ENCODE measurements around the gene ZNF549.
"Not testable (repeated sequence)": the region's sequence is repeated elsewhere in the genome, so short reads cannot be mapped to it uniquely, and the experiment has no call there.

ZNF549 gene

DNA sequence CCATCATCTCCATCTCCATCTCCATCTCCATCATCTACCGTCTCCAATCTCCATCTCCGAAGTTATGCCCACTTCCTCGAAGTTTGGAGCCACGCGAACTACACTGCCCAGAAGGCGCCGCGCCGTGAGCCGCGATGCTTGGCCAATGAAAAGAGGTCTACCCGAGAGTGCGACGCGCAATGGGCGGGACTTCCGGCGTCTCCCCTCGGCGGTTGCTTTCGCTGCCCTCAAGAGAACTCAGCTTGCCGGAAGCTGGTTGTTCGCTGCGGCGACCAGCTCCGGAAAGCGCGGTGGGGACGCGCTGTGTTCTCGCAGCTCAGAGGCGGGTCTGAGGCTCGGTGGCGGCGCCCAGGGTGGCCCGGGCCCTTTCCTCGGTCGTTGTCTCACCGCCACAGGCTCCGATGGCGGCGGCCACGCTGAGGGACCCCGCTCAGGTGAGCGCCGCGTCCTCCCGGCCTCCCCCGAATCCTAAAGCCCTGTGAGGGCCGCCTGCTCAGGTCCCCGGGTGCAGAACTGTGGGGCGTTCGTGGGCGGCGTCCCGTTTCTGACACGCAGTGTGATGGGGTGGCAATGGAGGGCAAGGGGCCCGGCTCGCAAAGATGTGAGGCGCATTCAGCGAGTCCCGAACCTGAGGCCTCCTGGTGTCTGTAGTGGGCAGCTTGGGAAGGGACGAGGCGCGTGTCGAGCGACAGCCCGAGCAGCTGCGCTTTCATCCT is 27.3 kb upstream of the ZNF549 start, which contains the start of gene ZNF773:
Gene ZNF773, plus strand, starts transcription at position 259 of the 716 bp plus-strand sequence. Its CDS starts 143 bp downstream, at position 402.
- not testable (repeated sequence) for H3K9me3 ChIP-seq (ENCODE audit: control insufficient read depth, low read length)

DNA sequence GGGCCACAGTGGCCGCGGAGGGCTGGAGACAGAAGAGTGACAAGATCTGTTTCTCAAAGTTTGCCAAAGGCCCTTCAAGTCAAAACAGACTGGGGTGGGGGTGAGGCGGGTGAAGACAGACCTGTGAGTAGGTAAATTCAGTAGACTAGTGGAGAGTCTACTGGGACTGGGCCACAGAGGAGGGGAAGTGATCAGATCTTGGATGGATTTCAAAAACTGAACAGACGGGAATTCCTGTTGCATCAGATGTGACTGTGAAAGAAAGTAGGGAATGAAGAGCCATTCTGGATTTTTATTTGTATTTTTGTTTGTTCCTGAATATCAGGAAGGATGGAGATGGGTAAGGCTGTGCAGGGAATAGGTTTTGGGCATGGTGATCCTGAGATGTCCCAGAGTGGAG is 26.8 kb upstream of the ZNF549 start:
- Histone ChIP-seq H3K36me3 (ENCODE audit: control insufficient read depth in 1 of 2, insufficient read depth in 2 of 2, low read depth in 1 of 2, low read length in 2 of 2) (peaks cover 26 to 27% of the 10 kb centered on the region in 2 experiments), H3K4me2 (ENCODE audit: low read length, poor library complexity, severe bottlenecking) (peak overlapping the region; percentile 75), H3K9ac (ENCODE audit: low read length) (peak overlapping the region; percentile 87), H3K4me3 (ENCODE audit: insufficient read depth in 1 of 2, low read depth in 1 of 2, low read length in 2 of 2) (peak overlapping the region in 1 of 2 experiments; percentile 78), H3K79me1 (replicated peaks; ENCODE audit: low read length, poor library complexity, severe bottlenecking) (peaks cover 29% of the 10 kb centered on the region), H3K14ac (ENCODE audit: low read length in 2 of 2) (peak overlapping the region in 1 of 2 experiments; percentile 41)
- H3K23ac ChIP-seq (ENCODE audit: low read length in 2 of 2); H2BK12ac ChIP-seq (ENCODE audit: low read length in 2 of 2); H2AFZ ChIP-seq (ENCODE audit: low read depth, low read length); H3K18ac ChIP-seq (ENCODE audit: low read depth in 1 of 2, low read length in 2 of 2); H3K27ac ChIP-seq (ENCODE audit: low read length, poor library complexity, severe bottlenecking); H3K27me3 ChIP-seq (ENCODE audit: control insufficient read depth in 1 of 2, insufficient read depth in 1 of 2, low read length in 2 of 2); H3K4ac ChIP-seq (ENCODE audit: low read depth in 1 of 2, low read length in 2 of 2); H2BK120ac ChIP-seq (ENCODE audit: low read depth, low read length); H4K91ac ChIP-seq (ENCODE audit: low read length); H2AK5ac ChIP-seq (ENCODE audit: low read length, severe bottlenecking); H2BK15ac ChIP-seq (ENCODE audit: low read depth, poor library complexity, severe bottlenecking); H2BK5ac ChIP-seq (ENCODE audit: low read depth, low read length, poor library complexity, severe bottlenecking); H4K8ac ChIP-seq (ENCODE audit: low read length); H3K4me1 ChIP-seq (ENCODE audit: control insufficient read depth, insufficient read depth, low read depth, low read length); H3K9me3 ChIP-seq (ENCODE audit: control insufficient read depth, low read length): not testable (repeated sequence)
- peak; percentile 43 for DNase-seq
- 19% methylated on average over 2 of the region's 4 CpGs for WGBS

More for the DNA sequence above, 27.3 kb upstream of the ZNF549 start, which contains the start of gene ZNF773:
- peak within 1 kb of the TSS; percentile 75 for H3K4me2 ChIP-seq (ENCODE audit: low read length, poor library complexity, severe bottlenecking)
- H2BK15ac ChIP-seq (ENCODE audit: low read depth, poor library complexity, severe bottlenecking) = peak within 1 kb of the TSS; percentile 83
- peak within 1 kb of the TSS; percentile 19 for H2BK120ac ChIP-seq (ENCODE audit: low read depth, low read length)
- H3K9ac ChIP-seq (ENCODE audit: low read length) = peak within 1 kb of the TSS; percentile 92
- peak within 1 kb of the TSS; percentile 89 to 91 for H3K18ac ChIP-seq (ENCODE audit: low read depth in 1 of 2, low read length in 2 of 2)
- peaks cover 28% of the 10 kb centered on the region for H3K79me1 ChIP-seq (replicated peaks; ENCODE audit: low read length, poor library complexity, severe bottlenecking)
- H2AFZ ChIP-seq (ENCODE audit: low read depth, low read length) = peak within 1 kb of the TSS; percentile 88
- peak; percentile 95 for DNase-seq
- H3K4me3 ChIP-seq (ENCODE audit: insufficient read depth in 1 of 2, low read depth in 1 of 2, low read length in 2 of 2) = peak within 1 kb of the TSS; percentile 82 to 86
- peak within 1 kb of the TSS in 1 of 2 experiments; percentile 97 for H3K14ac ChIP-seq (ENCODE audit: low read length in 2 of 2)
- under 1% methylated on average over 40 of the region's 69 CpGs for WGBS
- H2BK12ac ChIP-seq (ENCODE audit: low read length in 2 of 2); H3K27ac ChIP-seq (ENCODE audit: low read length, poor library complexity, severe bottlenecking); H2AK5ac ChIP-seq (ENCODE audit: low read length, severe bottlenecking); H3K27me3 ChIP-seq (ENCODE audit: control insufficient read depth in 1 of 2, insufficient read depth in 1 of 2, low read length in 2 of 2); H3K4me1 ChIP-seq (ENCODE audit: control insufficient read depth, insufficient read depth, low read depth, low read length); H3K23ac ChIP-seq (ENCODE audit: low read length in 2 of 2): not testable (repeated sequence)
- peak within 1 kb of the TSS; percentile 52 for H4K91ac ChIP-seq (ENCODE audit: low read length)
- peak within 1 kb of the TSS; percentile 4 for H2BK5ac ChIP-seq (ENCODE audit: low read depth, low read length, poor library complexity, severe bottlenecking)
- peak within 1 kb of the TSS; percentile 95 for H4K8ac ChIP-seq (ENCODE audit: low read length)
- peaks cover 21 to 25% of the 10 kb centered on the region in 2 experiments for H3K36me3 ChIP-seq (ENCODE audit: control insufficient read depth in 1 of 2, insufficient read depth in 2 of 2, low read depth in 1 of 2, low read length in 2 of 2)
- H3K4ac ChIP-seq (ENCODE audit: low read depth in 1 of 2, low read length in 2 of 2) = peak within 1 kb of the TSS; percentile 90 to 94

DNA sequence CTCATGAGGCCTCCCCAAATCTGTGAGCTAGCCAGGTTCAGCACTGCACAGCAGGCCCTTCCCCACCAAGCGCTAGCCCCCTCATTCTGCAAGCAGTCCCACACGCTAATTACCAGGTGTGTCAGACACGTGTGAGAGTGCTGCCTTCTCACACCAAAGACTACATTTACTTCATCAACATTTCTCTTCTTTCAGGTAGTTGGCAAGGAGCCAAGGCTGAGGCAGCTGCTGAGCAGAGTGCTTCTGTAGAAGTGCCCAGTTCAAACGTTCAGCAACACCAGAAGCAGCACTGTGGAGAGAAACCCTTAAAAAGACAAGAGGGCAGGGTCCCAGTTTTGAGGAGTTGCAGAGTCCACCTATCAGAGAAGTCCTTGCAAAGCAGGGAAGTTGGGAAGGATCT is 21.0 kb upstream of the ZNF549 start:
- Histone ChIP-seq H3K27ac (ENCODE audit: low read length, poor library complexity, severe bottlenecking) (no peak overlapping the region), H3K4ac (ENCODE audit: low read depth in 1 of 2, low read length in 2 of 2) (no peak overlapping the region), H4K91ac (ENCODE audit: low read length) (no peak overlapping the region), H3K4me3 (ENCODE audit: insufficient read depth in 1 of 2, low read depth in 1 of 2, low read length in 2 of 2) (no peak overlapping the region), H2AFZ (ENCODE audit: low read depth, low read length) (no peak overlapping the region), H2AK5ac (ENCODE audit: low read length, severe bottlenecking) (no peak overlapping the region), H3K27me3 (ENCODE audit: control insufficient read depth in 1 of 2, insufficient read depth in 1 of 2, low read length in 2 of 2) (no peaks in the 10 kb centered on the region), H3K18ac (ENCODE audit: low read depth in 1 of 2, low read length in 2 of 2) (no peak overlapping the region), H3K4me1 (ENCODE audit: control insufficient read depth, insufficient read depth, low read depth, low read length) (no peaks in the 10 kb centered on the region), H4K8ac (ENCODE audit: low read length) (no peak overlapping the region), H2BK15ac (ENCODE audit: low read depth, poor library complexity, severe bottlenecking) (no peak overlapping the region), H3K36me3 (ENCODE audit: control insufficient read depth in 1 of 2, insufficient read depth in 2 of 2, low read depth in 1 of 2, low read length in 2 of 2) (peaks cover 49 to 71% of the 10 kb centered on the region in 2 experiments), H2BK12ac (ENCODE audit: low read length in 2 of 2) (no peak overlapping the region), H3K23ac (ENCODE audit: low read length in 2 of 2) (no peak overlapping the region), H3K4me2 (ENCODE audit: low read length, poor library complexity, severe bottlenecking) (no peak overlapping the region), H3K9ac (ENCODE audit: low read length) (no peak overlapping the region), H3K14ac (ENCODE audit: low read length in 2 of 2) (no peak overlapping the region), H3K79me1 (replicated peaks; ENCODE audit: low read length, poor library complexity, severe bottlenecking) (peaks cover 27% of the 10 kb centered on the region), H2BK120ac (ENCODE audit: low read depth, low read length) (no peak overlapping the region), H2BK5ac (ENCODE audit: low read depth, low read length, poor library complexity, severe bottlenecking) (no peak overlapping the region), H3K9me3 (ENCODE audit: control insufficient read depth, low read length) (peaks cover 45% of the 10 kb centered on the region)
- no peak for DNase-seq
- 99% methylated on average over 4 of the region's 4 CpGs for WGBS

DNA sequence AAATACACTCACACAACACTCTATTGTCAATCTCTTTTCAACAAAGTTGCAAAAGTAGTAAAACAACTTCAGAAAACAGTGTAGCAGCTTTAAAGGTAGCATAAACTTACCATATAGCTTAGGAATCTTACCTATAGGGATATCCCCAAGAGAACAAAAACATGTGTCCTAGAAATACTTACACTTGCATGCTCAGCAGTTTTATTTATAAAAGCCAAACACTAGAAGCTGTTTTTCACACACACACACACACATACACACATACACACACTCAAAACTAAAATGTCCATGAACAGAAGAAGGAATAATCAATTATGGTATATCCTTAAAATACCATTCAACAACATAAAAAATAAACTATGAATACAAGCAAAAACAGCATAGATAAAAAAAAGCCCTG is 15.7 kb upstream of the ZNF549 start:
- Histone ChIP-seq H3K23ac (ENCODE audit: low read length in 2 of 2) (no peak overlapping the region), H3K27me3 (ENCODE audit: control insufficient read depth in 1 of 2, insufficient read depth in 1 of 2, low read length in 2 of 2) (no peaks in the 10 kb centered on the region)

More for the DNA sequence above, 15.7 kb upstream of the ZNF549 start:
- no peak overlapping the region for H3K4me2 ChIP-seq (ENCODE audit: low read length, poor library complexity, severe bottlenecking)
- H2BK5ac ChIP-seq (ENCODE audit: low read depth, low read length, poor library complexity, severe bottlenecking) = no peak overlapping the region
- H3K79me1 ChIP-seq (replicated peaks; ENCODE audit: low read length, poor library complexity, severe bottlenecking) = peaks cover 3% of the 10 kb centered on the region
- H4K91ac ChIP-seq (ENCODE audit: low read length) = no peak overlapping the region
- H3K9ac ChIP-seq (ENCODE audit: low read length) = no peak overlapping the region
- peaks cover 85% of the 10 kb centered on the region for H3K9me3 ChIP-seq (ENCODE audit: control insufficient read depth, low read length)
- H3K4ac ChIP-seq (ENCODE audit: low read depth in 1 of 2, low read length in 2 of 2) = no peak overlapping the region
- peaks cover 25 to 79% of the 10 kb centered on the region in 2 experiments for H3K36me3 ChIP-seq (ENCODE audit: control insufficient read depth in 1 of 2, insufficient read depth in 2 of 2, low read depth in 1 of 2, low read length in 2 of 2)
- no peak overlapping the region for H2BK120ac ChIP-seq (ENCODE audit: low read depth, low read length)
- no peak overlapping the region for H3K27ac ChIP-seq (ENCODE audit: low read length, poor library complexity, severe bottlenecking)
- no peak overlapping the region for H4K8ac ChIP-seq (ENCODE audit: low read length)
- H2BK15ac ChIP-seq (ENCODE audit: low read depth, poor library complexity, severe bottlenecking) = no peak overlapping the region
- no peak overlapping the region for H3K14ac ChIP-seq (ENCODE audit: low read length in 2 of 2)
- H3K18ac ChIP-seq (ENCODE audit: low read depth in 1 of 2, low read length in 2 of 2) = no peak overlapping the region
- DNase-seq = no peak
- H3K4me1 ChIP-seq (ENCODE audit: control insufficient read depth, insufficient read depth, low read depth, low read length) = no peaks in the 10 kb centered on the region
- H2AK5ac ChIP-seq (ENCODE audit: low read length, severe bottlenecking) = no peak overlapping the region
- H2AFZ ChIP-seq (ENCODE audit: low read depth, low read length) = no peak overlapping the region
- no peak overlapping the region for H3K4me3 ChIP-seq (ENCODE audit: insufficient read depth in 1 of 2, low read depth in 1 of 2, low read length in 2 of 2)
- H2BK12ac ChIP-seq (ENCODE audit: low read length in 2 of 2) = no peak overlapping the region
